Fibroblast of pulmonary artery (primary cell): ENCODE data around the gene KCNT2.
A peak's percentile ranks its signal among the peaks of the same experiment; 100 is the strongest.

ENCODE experiments used
- DNase-seq: peaks from one replicate; pipeline ENCODE4 v3.0.0-alpha.2; 2010; ENCODE audit warnings: low read depth
- H3K4me3 ChIP-seq: replicated peaks from 2 replicates; pipeline ENCODE4 v1.5.1; 2011; ENCODE audit warnings: low read depth, mild to moderate bottlenecking, control low read depth, low read length, moderate library complexity
- TF ChIP-seq, protein P1 (sequence below): IDR thresholded peaks from 2 replicates; pipeline ENCODE4 v1.5.1; 2011; ENCODE audit warnings: mild to moderate bottlenecking, control low read depth, low read length, inconsistent platforms; ENCODE audit errors: missing control alignments

Gene KCNT2

DNA sequence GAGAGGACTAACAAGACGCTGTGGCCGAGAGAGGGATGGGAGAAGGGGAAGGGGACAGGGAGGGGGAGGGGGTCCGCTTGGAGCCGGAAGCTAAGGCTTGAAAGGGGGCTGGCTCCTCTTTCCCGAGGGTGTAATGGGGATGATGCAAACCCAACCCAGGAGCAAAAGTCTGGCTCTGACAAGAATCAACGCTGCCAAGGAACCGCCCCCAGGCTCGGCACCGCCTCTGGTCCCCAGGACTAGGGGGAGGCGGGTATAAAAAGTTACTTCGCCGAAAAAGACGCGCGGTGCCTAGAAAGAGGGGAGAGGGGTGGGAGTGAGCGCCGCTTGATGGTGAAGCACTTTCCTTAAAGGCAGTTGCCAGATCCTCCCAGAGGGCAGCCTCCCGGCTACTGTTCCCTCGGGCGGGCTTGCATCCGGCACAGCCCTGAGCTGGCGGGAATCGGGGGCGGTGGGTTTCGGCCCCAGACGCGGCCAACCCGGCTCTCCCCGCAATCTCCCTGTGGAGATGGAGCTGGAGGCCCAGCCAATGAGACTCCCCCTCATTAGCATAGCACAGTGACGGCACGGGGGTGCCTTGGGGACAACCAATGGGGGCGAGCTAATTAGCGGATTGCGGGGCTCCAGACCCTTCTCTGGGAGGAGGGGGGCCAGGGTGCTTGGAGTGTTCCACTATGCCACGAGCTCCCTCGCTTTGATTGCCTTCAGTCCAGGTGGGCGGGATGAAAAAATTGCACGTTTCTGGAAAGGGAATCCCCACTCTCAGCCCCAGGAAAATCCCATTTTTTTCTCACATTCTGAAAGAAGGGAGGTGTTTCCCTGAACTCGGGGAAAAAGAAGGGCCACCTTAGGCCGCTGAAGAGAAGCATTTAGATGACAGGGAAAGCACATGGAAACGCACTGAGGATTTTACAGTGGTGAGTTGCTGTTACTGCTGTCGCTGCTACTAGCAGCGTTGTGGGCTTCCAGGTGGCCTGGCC is at the start of gene KCNT2:
TSS of gene KCNT2 (minus strand) at position 51 of the 980 bp plus-strand sequence. CDS start 131 bp downstream, outside the sequence.
- peak within 1 kb of the TSS; percentile 84 for H3K4me3 ChIP-seq
- TF ChIP-seq, protein P1, sequence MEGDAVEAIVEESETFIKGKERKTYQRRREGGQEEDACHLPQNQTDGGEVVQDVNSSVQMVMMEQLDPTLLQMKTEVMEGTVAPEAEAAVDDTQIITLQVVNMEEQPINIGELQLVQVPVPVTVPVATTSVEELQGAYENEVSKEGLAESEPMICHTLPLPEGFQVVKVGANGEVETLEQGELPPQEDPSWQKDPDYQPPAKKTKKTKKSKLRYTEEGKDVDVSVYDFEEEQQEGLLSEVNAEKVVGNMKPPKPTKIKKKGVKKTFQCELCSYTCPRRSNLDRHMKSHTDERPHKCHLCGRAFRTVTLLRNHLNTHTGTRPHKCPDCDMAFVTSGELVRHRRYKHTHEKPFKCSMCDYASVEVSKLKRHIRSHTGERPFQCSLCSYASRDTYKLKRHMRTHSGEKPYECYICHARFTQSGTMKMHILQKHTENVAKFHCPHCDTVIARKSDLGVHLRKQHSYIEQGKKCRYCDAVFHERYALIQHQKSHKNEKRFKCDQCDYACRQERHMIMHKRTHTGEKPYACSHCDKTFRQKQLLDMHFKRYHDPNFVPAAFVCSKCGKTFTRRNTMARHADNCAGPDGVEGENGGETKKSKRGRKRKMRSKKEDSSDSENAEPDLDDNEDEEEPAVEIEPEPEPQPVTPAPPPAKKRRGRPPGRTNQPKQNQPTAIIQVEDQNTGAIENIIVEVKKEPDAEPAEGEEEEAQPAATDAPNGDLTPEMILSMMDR, result peak; percentile 7
- peak; percentile 62 for DNase-seq

DNA sequence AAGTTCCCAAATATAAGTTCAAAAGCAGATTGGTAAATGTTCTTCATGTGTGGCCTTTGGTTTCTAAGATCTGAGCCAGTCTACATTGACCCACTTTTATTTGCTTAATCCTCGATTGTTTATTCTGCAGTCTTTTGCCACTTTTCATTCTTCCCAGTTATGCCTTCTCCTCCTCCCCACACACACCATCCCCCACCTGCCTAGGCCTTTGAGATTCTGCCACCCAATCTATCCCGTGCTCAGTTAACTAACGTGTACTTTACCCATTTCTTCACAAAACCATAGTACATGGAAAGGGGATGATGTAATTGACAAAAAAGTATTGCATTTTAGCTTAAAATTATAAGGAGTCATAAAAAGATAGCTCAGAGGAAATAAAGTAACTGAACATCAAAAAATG is 47.3 kb upstream of the KCNT2 start:
- TF ChIP-seq, protein P1, result no peak
- peak overlapping the region; percentile 17 for H3K4me3 ChIP-seq
- no peak for DNase-seq

DNA sequence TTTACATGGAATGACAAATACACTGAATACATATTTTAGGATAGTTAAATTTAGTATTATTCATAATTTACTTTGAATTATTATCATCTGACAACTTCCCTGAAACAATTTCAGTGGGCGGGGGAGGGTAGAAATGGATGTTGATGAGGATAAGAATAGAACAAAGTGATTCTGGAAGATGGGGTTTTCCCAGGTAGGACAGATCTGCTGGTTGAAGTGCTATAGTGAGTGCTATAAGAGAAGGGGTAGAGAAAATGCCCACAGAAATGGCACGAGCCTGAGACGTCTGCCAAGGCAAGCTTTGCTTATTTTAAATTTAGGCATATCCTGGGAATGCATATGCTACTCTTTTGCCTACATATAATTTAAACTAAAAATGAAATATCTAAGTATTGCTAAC is 46.8 kb upstream of the KCNT2 start:
- no peak for DNase-seq
- peak overlapping the region; percentile 63 for H3K4me3 ChIP-seq
- TF ChIP-seq, protein P1, result no peak

DNA sequence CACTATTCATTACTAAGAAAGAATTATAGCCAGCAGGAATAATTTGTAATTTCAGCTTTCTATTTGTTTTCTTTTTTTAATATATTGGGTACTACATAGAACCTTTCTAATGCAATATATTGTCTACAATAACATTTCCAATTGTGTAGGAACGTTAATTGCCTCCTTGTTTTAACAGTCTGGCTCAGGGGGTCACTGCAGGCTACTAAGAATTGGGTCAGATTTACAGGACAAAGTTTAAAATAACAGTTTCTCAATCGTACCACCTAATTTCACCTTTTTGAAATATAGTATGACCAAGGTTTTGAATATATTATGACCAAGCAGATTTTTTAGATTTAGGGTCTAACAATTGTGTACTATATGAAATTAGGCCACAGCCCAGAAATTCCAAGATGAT is 46.0 kb upstream of the KCNT2 start:
- DNase-seq, result no peak
- TF ChIP-seq, protein P1, result no peak
- H3K4me3 ChIP-seq, result peak overlapping the region; percentile 63

DNA sequence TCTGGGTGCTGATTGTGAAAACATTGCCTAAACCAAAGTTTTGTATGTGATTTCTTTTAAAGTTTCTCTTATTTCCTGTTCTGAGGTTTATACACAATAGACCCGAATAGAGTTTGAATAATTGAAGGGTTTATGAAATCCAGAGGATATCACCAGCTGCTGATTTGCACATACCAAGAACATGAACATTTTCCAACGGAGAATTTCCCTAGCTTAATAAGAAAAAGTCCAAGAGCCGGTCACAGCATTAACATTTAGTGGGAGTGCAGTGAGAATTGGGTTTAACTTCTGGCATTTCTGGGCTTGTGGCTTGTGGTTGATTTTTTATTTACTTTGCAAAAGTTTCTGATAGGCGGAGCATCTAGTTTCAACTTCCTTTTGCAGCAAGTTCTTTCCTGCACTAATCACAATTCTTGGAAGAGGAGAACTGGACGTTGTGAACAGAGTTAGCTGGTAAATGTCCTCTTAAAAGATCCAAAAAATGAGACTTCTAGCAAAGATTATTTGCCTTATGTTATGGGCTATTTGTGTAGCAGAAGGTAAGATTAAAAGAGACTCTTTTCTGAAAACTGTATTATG is 43.5 kb upstream of the KCNT2 start, which contains the start of gene CFH:
TSS of gene CFH (plus strand) at position 407 of the 579 bp plus-strand sequence. CDS start at position 482, 75 bp downstream.
- H3K4me3 ChIP-seq, result peak within 1 kb of the TSS; percentile 63
- TF ChIP-seq, protein P1, result no peak

DNA sequence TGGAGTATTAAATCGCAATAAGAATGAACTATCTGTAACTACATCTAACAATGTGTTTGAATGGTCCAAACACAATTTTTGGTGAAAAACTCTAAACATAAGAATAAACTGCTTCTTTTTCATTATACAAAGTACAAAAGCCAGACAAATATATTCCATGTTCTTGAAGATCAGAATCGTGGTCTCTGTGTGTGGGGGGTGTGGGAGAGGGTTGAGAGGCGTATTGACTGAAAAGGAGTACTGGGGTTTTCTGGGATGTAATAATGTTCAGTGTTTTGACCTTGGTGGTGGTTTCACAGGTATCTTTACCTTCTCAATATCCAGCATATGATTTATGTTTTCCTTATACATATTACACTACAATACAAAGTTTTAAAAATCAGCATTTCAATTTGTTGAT is 42.8 kb upstream of the KCNT2 start:
- no peak for DNase-seq
- peak overlapping the region; percentile 63 for H3K4me3 ChIP-seq
- TF ChIP-seq, protein P1, result no peak

More for the DNA sequence above, 43.5 kb upstream of the KCNT2 start, which contains the start of gene CFH:
- DNase-seq, result peak; percentile 92
